ENCODE results near the gene TMEM207.

Gene TMEM207

DNA sequence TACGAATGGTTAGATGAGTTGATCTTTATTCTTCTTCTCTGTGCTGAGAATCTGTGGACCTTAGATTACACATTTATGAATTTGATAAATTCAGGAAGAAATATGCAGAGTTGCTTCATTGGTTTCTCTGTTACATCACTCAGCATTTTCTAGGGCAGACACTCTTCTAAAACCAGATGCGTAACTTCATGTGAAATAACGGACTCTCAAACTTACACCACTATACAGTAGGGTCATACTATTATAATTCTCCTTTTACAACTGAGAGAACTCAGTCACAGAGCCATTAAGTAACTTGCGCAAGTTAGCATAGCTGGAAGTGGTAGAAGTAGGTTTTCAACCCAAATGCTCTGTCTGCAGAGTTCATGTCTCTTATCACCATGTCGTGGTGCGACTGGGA lies 5.7 kb downstream of the TMEM207 start:
- DNase-seq, result no peak

DNA sequence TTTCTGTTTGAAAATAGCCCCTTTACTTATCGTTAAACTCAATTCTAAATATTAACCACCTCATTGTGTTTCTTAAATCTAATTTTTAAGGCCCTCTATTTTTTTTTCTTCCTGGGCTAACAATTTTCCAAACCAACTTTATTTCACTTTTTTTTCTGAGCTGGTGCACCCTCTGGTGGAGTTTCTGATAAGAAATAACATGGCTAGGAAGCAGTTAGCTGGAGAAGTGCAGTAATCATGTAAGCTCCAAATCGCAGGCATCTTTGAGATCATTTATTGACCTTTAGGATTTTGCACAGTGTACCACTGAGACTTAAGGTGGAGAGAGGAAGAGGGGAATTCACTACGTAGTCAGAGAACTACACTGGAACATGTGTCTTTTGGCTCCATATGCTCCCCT lies 6.4 kb downstream of the TMEM207 start:
- no peak for DNase-seq

DNA sequence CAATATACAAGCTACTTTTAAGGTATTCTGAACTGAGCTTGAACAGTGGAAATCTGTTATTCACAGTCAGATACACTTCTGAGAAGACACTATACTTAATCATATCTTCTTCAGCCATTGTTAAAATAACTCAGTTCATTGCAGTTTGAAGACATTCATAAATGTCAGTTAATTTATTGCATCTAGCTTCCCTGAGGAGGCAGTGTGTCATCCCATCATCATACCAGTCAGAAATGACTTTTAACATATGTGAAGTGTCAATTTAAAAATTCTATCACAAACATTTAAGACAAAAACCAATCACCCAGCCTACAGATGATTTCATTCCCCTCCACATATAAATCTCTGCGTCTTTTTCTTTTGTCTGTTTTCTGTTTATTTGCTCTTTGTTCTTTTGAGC lies 7.5 kb downstream of the TMEM207 start:
- DNase-seq, result no peak

DNA sequence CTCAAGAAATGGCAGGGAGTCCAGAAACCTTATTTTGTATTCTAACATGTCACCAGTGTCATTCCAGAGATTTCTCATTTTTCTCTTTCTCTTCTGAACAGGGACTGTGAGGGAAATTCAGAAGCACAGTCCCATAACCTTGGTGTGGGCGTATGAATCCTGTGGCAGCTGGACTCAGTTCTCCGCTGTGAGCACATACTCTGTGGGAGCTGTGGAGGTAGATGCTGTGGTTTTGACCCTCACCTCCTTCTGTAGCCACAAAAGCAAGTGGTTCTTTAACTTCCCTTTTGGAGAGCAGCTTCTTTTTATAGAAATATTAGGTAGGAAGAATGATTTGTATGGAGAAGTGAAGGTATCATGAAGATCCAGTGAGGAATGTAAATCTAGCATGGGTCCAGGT lies 13.4 kb downstream of the TMEM207 start:
- peak; percentile 2 to 43 (median 32) for DNase-seq

DNA sequence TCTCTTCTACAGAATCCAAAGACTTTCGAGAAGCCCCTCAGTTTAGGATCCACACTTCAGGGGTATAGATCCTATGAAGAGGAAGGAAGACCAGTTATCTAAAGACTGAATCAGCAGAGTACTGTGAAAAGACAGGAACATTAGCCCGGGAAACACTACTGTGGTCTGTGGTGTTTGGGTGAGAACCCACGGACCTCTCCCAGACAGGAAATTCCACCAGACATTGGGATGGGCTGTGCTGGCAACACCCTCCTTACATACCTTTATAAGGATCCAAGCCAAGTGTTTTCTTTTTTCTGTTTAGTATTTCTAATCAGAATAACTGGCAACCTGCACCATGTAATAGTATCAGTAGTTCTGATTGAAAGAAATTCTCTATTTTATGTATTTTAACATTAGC lies 14.1 kb downstream of the TMEM207 start:
- DNase-seq, result no peak

DNA sequence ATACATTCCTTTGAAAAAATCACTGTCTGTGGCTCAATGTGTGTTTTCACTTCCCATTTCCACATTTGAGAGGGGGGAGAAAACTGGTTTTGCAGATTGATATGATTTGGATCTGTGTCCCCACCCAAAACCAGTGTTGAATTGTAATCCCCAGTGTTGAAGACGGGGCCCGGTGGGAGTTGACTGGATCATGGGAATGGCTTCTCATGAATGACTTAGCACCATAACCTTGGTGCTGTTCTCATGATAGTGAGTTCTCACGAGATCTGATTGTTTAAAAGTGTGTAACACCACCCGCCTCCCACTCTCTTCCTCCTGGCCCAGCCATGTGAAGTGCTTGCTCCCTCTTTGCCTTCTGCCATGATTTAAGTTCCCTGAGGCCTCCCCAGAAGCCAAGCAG lies 16.1 kb downstream of the TMEM207 start:
- no peak for DNase-seq

DNA sequence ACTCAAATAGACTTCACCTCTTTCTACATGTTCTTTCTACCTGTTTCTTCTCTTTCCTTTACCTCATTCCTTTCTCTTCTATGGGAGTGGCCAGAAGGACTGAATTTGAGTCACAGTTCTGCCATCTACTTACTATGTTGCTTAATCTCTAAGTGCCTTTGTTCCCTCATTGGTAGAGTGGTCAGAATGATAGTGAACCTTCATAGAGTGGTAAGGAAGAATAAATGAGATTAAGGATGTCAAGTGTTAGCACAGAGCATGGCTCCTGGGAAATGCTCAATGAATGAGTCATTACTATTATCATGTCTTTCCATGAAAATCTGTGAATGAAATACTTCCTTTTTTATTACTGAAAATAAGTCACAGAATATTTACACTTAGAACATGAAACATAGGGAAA lies 17.5 kb downstream of the TMEM207 start:
- peak in 1 of 4 experiments; percentile 8 for DNase-seq

DNA sequence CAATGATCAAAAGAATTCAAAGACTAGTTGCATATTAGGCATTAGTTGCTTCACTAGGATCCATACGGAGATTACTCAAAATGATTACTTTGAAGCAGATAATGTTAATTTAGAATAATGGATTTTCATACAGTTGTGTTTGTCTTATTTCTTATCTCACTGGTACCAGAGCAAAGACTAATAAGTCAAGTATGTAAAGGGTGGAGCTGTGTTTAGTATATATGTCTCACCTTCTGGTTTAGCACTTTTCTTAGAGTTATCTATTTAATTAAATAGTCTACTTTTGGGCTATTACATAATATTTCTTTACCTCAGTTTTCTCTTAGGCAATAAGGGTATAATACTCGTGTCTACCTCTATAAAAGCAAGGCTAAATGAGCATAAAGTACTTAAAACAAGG lies 18.8 kb downstream of the TMEM207 start:
- DNase-seq, result no peak

DNA sequence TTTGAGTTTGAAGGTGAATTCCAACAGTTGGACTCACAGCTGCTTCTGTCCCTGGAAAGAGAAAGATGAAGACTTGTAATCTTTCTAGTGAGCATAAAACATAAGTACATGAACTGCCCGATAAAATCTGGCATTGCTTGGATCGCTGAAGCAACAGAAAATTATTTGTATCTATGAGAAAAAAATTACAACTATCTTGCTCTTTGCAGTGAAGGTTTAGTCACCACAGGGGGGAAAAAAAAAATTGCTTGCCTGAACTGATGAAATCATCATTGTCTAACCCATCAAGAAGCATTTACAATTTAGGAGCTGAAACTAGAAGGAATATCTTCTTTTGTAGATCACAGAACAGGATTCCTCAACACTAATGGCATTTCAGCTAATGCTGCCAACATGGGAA lies 20.0 kb downstream of the TMEM207 start:
- DNase-seq, result no peak

DNA sequence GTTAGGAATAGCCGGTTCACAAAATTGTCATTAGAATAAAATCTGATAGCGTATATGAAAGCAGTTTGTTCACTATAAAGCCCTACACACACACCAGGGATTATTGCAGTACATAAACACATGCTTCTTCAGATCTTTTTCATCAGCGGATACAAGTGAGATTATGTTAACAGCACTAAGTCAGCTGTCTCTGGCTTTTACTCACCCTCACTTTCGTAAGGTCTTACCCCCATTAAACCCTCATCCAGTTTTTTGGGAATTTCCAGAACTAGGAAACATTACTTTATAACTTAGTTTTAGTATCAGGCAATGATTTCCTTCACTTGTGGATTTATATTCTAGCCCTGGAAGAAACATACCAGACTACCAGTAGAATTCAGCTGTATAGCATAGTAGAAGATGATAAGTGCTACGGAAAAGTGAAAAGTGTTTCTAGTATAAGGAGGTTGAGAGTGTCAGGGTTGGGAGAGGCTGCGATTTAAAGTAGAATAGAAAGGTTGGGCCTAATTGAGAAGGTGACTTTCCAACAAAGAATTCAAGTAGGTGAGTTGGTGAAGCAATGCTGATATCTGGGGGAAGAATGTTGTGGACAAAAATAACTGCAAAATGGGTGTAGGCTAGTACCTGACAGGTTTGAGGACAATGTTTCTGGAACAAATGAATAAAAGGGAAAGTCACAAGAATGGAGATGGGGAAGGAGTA lies 22.7 kb downstream of the TMEM207 start:
- no peak for DNase-seq

DNA sequence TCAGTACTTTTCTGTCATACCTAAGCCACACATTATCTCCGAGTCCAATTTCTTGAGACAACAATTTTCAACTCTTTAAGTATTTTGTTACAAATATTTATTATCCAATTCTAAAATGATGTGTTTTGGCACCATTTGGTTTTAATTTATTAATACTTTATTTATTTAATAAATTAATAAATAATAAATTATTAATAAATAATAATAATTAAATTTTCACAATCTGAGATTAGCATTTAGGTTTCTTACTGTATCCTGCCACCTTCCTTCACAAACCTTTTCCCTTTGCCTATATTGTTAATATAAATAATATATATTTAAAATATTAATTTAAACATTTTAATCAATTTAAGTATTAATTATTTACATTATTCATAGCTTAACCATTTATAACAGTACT lies 23.9 kb downstream of the TMEM207 start:
- DNase-seq, result no peak

DNA sequence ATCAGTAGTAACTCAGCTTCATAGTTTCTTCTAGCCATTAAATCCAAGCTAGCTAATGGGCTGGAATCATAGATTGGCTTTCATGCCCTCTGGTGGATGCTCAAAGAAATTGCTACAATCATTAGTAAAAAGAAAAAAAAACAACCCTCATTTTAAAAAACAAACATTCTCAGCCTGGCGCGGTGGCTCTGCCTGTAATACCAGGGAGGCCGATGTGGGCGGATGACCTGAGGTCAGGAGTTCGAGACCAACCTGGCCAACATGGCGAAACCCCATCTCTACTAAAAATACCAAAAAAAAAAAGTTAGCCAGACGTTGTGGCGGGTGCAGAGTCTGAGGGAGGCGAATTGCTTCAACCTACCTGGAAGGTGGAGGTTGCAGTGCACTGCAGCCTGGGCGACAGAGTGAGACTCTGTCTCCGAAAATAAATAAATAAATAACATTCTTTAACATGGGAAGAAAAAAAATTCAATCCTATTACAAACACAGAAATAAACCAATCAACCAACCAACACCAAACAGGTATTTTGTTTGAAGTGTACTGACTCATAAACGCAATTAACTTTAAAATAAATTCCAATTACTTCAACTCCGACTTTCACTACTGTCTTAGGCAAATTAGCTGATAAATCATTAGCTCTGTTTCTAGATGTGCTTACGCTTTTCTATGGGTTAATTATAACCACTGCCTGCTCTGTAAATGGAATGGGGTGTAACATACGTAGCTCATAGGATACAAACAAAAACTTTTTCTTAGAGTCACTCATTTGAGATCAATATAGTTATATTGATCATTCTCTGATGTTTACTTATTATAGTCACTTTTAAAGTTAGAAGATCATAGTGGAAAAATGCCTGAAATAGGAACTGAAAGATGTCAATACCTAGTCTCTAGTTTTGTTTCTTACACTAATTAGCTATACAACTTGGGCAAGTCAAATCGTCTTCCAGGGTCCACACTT lies 24.9 kb downstream of the TMEM207 start:
- DNase-seq, result peak; percentile 48 to 74 (median 65)

DNA sequence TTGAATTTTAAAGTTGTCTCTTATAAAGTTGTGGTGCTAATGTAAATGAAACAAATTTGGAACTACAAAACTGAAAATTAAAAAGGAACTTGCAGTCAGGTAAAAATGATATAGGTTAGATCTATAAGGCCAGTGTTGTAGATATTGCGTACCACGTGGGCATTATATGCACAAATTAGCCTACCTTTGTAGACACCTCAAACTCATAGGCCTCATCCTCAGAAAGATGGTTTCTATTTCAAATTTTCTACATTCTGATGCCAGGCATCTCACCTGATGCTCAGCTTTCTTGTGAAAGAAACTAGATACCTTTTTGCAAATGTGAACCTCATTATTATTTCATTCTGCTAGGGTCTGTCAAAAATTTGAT lies 25.6 kb downstream of the TMEM207 start:
- DNase-seq, result no peak

DNA sequence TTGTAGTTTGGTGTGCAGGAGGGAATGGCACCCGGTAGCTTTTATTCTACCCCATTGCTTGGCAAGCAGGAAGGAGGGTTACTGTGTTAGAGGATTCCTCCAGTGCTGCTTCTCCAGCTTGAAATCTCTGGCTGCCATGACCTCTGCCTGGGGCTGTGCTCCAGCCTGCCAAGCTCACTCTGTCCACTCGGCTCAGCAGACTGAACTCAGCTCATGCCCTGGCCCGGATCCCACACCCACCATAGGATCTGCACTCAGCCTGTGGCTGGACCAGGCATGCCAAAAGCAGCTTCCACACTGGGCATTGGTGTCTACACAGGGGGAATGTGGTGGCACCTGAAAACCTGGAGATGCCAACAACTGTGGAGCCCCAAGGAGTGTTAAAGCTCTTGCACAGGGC lies 35.4 kb downstream of the TMEM207 start:
- DNase-seq, result no peak

DNA sequence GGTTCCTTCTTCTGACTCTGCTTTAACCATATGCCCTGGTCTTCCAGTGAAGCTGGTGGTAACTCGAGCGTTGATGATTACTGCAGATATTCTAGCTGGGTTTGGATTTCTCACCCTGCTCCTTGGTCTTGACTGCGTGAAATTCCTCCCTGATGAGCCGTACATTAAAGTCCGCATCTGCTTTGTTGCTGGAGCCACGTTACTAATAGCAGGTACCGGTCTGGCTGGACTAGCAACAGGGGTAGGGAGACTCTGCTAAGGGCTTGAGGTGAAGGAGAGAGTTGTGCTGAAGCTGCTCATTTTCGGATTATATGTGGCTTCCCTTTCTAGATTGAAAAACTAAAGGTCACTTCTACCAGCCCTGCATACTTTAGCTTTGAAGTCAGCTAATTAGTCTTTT lies 45.0 kb downstream of the TMEM207 start:
- DNase-seq, result no peak

DNA sequence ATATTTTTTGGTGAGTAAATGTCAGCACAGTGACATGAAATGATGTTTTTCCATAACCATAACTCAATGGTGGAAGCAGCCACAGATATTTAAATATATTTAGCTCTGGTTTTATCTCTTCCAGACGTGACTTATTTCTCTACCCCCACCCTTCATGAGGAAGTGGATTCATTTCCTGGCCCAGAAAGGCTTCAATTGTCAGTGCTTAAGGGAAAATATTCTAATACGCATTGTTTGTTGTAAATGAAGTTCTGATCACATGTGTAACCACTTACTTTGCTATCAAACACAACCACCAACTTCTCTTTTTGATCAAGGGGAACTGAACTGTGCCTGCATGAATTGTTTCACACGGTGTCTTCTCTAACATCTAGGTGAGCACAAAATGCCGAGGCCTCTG lies 47.7 kb downstream of the TMEM207 start:
- peak in 3 of 4 experiments; percentile 4 to 29 (median 14) for DNase-seq

DNA sequence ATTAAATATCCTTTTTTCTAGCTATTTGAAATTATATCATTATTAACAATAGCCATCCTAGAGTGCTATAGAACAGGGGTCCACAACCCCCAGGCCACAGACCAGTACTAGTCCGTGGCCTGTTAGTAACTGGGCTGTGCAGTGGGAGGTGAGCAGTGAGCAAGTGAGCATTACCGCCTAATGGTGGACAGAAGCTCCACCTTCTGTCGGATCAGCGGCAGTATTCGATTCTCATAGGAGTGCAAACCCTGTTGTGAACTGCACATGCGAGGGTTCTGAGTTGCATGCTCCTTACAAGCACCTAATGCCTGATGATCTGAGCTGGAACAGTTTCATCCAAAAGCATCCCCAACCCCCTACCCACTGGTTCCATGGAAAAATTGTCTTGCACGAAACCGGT lies 50.0 kb downstream of the TMEM207 start:
- DNase-seq, result no peak

DNA sequence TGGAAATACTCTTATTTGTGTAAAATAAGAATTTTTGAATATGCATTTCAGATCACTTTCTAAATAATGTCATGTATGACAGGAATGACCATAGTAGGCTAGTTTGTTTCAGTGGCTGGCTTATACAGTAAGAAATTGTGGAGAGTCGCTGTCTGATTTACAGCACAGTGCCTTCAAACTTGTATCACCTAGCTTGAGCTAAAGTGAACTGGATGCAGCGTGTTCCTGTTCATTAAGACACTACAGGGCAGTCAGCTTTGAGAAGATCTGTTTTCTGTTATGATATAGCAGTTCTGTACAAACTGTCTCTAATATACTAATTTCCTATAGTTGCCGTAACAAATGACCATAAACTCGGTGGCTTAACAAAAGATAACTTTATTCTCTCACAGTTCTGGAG lies 51.8 kb downstream of the TMEM207 start:
- no peak for DNase-seq

DNA sequence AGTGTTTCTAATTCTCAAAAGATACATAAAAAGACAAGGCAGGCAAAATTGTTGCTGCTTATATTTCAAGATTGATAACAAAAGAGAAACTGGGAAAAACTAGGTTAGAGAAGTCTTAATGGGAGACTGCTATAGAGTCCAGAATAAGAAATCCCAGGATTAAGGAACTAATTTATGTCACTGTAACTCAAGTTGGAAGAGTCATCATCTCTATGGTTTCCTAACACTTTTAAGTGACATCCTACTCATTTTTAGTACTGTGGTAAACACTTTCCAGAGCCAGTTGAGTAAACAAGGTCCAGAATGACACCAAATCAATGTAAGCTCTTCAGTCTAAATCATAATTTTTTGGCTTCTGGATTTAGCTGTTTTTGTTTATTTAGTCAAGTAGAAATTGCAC lies 53.7 kb downstream of the TMEM207 start:
- peak; percentile 5 to 76 (median 40) for DNase-seq

DNA sequence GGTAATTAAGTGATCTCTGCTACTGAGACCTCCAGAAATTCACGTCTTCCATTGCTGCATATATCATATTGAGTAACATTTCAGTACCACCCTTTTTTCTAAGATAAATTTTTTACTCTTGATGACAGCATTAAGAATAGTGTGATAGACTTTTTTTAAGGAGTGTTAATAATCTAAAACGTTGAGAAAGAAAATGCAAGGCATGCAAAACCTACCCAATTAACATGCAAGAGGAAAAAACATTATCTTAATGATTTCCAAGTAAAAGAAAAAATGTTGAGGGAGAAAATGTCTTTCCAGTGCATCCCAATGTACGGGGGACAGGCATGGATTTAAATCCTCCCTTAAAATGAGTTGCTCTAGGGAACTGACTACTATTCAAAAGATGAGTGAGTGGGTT lies 61.0 kb downstream of the TMEM207 start:
- DNase-seq, result no peak

DNA sequence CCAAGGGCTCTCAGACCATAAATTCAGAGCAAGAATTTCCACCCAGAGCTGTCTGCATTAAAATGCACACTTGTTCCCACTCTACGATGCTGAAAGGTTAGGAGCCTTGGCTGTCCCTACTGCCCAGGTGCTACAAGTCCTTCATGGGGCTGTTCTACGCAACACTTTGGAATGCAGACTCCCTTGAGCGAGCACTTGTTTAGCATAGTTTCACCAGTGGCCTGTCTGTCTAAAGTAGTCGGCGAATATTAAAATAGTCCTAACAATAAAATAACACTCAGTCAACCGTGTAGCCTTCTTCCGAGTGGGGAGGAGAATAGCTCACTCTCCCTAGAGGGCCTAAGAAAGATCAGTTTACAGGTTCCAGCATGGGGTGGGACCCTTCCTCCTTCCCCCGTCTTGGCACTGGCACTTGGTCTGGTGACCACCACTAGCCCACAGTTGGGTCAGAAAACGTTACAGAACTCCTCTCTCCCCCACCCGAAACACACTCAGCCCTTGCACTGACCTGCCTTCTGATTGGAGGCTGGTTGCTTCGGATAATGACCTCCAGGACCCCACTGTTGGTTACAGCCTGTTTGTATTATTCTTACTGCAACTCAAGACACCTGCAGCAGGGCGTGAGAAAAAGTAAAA lies 62.0 kb downstream of the TMEM207 start, which contains the start of gene CLDN16:
TSS of gene CLDN16 (plus strand) at position 586 of the 636 bp plus-strand sequence. CDS start 167 bp downstream, outside the sequence.
- DNase-seq, result no peak

DNA sequence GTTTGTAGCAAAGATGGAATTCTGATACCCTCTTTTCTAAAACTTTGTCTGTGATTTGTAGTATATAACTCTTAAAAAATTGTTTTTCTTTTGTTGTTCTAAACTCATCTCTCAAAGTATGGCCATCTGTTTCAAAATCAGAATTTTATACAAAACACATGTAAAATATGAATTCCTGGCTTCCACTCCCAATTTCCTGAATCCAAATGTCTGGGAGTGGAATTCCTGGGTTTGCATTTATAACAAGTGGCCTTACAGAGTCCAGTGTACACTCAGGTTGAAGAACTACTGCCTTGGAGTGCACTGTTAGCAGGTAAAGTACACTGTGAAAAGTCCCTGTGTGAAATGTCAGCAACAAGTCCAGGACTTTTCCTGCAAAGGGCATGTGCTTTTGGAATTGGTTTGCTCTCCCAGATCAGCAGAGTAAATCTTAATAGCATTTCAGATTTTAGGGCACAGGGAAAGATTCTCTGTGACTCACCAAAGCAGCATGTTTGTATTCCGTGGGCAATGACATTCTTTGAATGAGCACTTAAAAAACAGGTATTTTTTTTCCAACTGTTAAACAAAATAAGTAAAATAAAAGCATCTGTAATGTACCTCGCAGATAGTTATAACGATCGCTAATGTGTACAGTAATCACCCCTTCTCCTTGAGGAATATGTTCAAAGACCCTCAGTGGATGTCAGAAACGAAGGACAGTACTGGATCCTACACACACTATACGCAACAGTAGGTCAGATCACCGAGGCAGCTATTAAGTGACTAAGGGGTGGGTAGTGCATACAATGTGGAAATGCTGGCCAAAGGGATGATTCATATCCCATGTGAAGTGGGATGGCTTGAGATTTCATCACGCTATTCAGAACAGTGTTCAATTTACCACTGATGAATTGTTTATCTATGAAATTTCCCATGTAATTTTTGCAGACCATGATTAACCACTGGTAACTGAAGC lies 63.7 kb downstream of the TMEM207 start:
- DNase-seq, result peak; percentile 39 to 81 (median 71)
